GM19328 (cell line): ENCODE results near the gene GEMIN4.
"Not testable (repeated sequence)": the region's sequence is repeated elsewhere in the genome, so short reads cannot be mapped to it uniquely, and the experiment has no call there.

Experiments used
- ATAC-seq: cut with Tn5 transposase; IDR thresholded peaks from one replicate; pipeline ENCODE4 v1.9.1; 2021; ENCODE audit warnings: mild to moderate bottlenecking, moderate library complexity; ENCODE audit not compliant: unreplicated experiment

Gene GEMIN4

DNA sequence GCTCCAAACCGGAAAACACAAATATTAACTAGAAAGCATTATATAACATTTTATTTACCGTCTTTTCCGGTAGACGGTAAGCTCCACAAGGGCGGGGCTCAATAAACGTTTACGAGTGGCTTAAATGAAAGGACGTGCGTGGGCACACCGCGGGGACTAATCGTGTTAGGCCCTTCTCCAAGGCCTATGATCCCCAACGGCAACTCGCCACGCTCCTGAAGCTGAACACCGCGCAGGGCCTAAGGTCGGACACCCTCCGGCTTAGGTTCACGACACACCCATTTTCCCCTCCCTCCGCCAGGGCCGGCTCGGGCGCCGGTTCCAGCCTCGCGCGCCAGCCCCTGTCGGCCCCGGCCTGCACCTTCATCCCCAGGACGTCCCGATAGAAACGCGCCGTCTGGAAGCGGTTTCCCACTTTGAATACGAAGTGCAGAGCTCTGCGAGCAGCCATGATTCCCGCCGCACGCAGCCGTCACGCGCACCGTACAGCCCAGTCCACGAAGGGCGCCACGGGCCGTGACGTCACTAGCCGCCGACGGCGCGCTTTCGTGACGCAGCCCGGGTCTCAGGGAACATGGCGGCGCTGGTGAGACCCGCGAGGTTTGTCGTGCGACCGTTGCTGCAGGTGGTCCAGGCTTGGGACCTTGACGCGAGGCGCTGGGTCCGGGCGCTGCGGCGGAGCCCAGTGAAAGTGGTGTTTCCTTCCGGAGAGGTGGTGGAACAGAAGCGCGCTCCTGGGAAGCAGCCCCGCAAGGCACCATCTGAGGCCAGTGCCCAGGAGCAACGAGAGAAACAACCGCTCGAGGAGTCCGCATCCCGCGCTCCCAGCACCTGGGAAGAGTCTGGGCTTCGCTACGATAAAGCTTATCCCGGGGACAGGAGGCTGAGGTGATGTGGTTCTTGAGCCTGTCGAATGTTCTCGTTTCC is 30.0 kb upstream of the GEMIN4 start, which contains the start of the genes GLOD4 and MRM3:
Gene GLOD4, minus strand, starts transcription at position 476 of the 927 bp plus-strand sequence. Its CDS starts 25 bp downstream, at position 451.
Gene MRM3, plus strand, starts transcription at position 549 of the 927 bp plus-strand sequence. Its CDS starts 26 bp downstream, at position 575.
- peak; percentile 87 for ATAC-seq

DNA sequence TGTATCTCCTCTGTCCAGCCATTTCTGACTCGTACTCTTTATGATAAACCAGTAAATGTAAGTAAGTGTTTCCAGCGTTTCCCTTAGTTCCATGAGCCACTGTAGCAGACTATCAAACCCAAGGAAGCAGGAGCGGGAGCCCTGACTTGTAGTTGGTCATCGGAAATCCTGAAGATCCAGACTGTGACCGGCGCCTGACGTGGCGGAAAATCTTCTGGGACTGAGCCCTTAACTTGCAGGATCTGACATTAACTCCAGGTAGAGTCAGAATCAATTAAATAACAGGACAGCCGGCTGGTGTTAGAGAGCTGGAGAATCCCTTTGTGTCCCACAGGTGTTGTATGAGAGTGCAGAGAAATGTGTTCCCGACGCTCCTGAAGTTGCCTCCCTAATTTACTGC is 26.0 kb upstream of the GEMIN4 start:
- no peak for ATAC-seq

DNA sequence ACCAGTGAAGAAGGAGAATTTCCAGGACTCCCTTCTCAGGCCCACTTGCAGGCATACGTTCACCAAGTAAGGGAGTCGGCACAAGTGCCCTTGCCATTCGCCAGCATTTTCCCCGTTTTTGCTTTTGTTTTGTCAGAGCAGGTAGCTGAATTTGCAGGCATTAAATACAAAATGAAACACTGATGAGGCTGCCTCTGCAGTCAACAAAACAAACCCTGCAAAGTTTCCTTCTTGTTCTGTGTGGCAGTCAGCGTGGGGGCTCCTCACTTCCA is 22.2 kb upstream of the GEMIN4 start:
- no peak for ATAC-seq

DNA sequence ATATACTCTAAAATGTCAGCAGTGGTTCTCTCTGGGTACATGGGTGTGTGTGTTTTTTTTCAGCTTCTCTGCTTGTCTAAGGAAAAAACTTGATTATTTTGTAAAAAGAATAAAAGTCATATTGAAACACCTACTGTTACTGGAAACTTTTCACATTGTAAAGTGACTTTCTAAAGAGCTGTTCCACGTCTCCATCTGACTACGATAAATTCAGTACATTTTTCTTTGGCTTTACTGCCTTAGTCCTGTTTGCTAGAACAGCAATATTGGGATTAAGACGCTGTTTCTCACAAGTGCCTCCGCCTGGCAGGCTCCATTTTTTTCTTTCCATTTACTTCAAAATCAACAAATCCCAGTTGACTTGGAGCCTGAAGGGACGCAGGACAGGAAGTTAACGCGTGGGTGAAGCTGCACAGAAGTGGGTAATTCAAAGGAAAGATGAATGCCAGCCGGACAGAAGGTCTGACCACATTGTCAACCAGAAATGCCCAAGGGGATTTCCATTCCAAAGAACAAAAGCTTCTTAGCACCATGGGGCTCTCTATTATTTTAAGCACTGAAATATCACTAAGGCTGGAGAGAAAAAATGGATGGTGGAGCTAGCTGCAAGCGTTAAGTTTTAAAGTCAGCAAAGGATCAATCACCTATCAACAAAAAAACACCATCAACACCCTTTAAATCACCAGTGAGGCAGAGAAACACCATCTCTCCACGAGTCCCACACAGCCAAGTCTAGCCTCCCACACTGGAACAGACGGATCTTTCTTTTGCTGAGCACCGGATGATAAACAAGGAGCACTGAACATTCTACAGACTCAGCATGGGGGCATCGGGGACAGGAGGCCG is 21.6 kb upstream of the GEMIN4 start:
- no peak for ATAC-seq

DNA sequence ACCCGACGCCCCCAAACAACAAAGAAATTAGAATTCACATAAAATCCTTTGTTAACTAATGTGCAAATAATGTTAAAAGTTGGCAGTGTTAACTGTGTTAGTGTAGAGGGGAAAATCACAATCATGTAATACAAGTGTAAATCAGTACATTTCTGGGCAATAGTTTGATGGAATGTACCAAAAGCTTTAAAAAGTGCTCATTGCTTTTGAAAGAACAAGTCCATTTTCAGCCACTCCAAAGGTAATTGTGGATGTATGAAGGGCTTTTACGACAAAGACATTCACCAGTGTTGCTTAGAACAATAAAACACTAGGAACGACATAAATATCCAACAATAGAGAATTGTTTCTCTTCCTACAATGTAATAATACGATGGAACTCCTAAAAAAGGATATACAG is 21.0 kb upstream of the GEMIN4 start:
- no peak for ATAC-seq

DNA sequence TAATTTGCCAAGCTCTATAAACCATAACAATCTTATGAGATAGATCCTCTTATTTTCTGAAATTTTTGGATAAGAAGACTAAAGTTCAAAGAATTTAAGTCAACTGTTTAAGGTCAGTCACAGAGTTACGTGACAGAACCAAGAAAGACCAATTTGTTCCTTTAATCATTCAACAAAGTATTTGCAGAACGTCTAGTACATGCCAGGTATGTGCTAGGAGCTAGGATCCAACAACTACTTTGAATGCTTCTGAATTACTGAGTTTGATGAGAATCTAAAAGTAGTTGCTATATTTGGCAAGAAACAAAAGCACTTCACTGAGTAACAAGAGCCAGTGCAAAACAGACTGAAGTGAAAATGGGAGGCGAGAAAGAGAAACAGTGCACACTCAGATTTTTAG is 15.0 kb upstream of the GEMIN4 start:
- no peak for ATAC-seq

DNA sequence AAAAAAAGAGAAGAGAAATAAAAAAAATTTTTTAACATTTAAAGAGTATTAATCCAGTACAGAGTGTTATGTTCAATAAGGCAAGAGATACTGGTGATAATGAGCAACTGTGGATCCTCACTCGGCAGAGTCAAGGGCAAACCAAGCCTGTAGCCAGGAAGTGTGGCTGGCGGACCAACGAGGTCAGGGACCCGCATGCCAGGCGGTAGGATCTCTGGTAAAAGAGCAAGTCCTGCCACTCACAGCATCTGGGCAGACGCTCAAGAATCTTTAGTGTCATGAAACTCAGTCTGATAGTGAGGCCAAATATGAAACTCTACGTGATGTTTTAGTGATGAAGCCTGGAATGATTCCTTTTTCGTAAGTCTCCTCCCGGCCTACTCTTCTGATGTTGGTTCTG is 8.3 kb upstream of the GEMIN4 start:
- no peak for ATAC-seq

DNA sequence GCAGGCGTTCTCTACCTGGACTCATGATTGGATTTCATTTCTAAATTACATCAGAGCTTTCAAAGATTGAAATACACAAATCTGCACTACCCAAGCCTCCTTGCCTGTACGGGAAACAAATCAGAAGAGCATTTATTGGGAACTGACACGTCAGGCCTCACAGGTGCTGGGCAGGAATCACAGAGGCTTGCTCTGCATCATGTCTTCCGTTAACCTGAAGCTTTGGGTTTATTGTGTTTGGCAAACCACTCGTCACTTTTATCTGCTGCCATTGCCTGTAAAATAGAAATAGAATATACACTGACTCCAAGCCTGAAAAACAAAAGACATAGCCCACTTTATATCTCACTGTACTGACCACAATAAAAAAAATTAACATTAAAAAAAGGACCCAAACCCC is 7.9 kb upstream of the GEMIN4 start:
- ATAC-seq: no peak

DNA sequence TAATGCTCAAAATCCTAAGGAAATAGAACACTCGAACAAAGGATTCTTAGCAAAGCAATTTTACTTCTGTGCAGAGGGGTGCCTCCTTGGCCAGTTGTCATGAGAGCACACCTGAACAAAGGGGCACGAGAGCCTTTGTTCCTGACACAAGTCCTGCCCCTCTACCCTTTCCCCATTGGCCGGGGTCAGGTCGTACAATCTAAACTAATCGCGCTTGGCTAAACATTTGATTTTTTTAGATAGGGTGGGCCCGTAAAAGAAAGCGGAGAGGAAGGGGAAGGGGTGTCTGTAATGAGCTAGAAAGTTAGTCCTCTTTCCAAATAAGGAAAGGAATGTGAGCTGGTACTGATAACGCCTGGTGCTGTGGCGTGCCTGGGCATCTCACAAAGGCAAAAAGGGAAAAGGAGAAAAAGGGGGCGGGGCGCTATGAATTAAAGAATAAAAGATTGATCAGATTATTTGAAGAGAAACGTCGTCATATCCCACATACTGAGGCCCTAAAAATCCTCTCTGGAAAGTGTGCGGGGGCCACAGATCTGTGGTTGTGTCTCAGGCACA is 4.0 kb upstream of the GEMIN4 start:
- ATAC-seq: not testable (repeated sequence)

DNA sequence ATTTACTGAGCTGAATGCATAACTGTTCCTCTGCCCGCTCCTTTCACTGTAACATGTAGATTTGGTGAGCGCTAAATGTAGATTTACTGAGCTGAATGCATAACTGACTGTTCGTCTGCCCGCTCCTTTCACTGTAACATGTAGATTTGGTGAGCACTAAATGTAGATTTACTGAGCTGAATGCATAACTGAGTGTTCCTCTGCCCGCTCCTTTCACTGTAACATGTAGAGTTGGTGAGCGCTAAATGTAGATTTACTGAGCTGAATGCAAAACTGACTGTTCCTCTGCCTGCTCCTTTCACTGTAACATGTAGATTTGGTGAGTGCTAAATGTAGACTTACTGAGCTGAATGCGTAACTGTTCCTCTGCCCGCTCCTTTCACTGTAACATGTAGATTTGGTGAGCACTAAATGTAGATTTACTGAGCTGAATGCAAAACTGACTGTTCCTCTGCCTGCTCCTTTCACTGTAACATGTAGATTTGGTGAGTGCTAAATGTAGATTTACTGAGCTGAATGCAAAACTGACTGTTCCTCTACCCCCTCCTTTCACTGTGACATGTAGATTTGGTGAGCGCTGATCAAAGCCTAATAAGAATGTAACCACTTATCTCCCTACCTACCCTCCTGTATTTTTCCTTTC is 3.4 kb upstream of the GEMIN4 start:
- not testable (repeated sequence) for ATAC-seq

DNA sequence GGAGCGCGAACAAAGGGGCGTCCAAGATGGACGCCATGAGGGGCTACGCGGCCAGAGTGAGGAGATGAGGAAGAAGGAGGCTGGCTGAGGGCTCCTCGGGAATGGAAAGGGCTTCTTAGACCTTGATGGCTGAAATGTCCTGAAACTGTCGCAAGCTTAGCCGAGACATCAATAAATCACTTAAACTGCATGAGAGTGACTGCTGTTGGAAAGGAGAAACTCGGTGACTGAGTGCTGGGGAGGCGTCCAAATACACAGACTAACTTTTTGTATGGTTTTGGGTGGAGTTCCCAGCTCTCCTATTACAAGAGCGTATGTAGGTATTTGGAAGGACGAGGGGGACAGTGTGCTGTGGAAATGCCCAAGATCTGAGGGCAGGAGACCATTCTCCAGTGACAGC is 1.4 kb upstream of the GEMIN4 start:
- no peak for ATAC-seq

DNA sequence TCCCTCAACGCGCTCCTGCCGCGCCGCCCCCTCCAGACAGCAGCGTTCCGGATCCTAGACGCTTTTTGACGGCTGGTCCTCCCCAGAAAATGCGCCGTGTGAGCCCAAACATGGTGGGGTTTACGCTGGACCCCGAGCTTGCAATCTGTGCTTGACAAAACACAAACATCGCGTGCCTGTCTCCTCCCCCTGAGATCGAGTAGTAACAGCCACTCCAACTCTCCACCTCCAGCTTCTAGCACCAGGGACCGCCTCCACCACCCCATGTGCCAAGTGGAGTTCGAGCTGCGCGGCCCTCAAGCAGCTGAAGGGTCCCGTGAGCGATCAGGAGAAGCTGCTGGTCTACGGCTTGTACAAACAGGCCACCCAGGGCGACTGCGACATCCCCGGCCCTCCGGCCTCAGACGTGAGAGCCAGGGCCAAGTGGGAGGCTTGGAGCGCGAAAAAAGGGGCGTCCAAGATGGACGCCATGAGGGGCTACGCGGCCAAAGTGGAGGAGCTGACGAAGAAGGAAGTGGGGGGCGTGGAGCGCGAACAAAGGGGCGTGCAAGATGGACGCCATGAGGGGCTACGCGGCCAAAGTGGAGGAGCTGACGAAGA is 656 bp upstream of the GEMIN4 start:
- ATAC-seq: no peak

DNA sequence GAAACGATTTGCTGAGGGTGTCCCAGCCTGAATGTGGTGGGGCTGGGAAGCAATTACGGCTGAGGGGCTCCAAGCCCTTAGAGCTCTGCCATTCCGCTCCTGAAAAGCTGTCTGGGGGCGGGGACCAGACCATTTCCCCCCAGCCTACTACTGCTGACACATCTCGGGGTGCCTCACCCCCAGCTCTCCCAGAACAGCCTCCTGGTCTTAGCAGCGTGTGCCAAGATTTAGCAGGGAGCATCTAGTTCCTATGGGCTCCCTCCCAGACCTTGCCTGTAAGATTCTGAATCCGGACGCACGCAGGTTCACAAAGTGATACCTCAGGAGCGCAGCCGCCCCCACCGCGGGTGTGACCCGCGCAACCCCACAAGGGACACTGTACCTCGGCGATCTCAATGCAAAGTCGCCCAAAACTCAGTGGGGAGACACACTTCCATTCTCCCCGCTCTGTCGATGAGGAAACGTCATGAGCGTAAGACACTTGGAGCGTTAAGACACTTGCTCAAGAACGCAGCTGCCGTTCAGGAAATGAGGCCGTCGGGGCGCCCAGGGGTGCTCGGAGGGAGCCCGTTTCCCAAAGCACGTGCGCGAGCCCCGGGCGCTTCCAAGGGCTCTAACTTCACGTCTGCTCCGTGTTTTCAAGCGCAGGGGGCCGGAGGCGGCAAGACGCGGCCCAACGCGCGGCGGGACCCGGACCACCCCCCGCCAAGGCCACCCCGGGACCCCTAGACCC is 629 bp downstream of the GEMIN4 start:
- ATAC-seq: peak; percentile 23

DNA sequence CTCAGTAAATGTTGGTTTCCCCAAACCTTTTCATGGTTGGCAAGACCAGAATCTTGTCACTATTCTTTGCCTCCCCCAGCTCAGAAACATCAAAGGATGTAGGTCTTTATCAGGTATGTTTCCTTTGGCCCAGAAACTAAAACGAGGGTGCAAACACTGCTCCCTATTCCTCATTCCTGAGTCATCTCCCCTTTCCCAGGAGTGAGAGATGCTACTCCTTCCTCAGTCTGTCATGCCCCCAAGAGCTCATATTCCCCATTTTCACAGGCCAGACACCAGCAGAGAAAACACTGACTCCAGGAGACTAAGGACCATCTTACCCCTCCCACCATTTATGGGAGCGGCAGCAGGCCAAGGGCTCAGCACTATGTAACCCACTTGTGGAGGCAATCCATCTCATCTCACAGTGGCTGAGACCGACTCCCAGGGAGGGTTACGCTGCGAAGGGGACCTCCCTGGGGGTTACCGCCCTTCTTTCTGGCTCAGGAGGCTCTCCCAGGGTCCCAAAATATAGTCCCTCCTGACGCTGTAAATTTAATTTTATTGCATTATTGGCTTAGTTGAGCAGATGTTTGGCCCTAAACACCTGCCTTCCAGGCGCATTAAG is 1.5 kb downstream of the GEMIN4 start:
- no peak for ATAC-seq

DNA sequence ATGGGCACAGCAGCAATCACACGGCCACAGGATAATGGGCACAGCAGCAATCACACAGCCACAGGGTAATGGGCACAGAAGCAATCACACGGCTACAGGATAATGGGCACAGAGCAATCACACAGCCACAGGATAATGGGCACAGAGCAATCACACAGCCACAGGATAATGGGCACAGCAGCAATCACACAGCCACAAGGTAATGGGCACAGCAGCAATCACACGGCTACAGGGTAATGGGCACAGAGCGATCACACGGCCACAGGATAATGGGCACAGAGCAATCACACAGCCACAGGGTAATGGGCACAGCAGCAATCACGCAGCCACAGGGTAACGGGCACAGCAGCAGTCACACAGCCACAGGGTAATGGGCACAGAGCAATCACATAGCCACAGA is 2.7 kb downstream of the GEMIN4 start:
- ATAC-seq: not testable (repeated sequence)

DNA sequence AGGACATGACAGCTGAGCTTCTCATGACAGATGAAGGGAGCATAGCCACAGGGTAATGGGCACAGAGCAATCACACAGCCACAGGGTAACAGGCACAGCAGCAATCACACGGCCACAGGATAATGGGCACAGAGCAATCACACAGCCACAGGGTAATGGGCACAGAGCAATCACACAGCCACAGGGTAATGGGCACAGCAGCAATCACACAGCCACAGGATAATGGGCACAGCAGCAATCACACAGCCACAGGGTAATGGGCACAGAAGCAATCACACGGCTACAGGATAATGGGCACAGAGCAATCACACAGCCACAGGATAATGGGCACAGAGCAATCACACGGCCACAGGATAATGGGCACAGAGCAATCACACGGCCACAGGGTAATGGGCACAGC is 3.5 kb downstream of the GEMIN4 start:
- not testable (repeated sequence) for ATAC-seq

DNA sequence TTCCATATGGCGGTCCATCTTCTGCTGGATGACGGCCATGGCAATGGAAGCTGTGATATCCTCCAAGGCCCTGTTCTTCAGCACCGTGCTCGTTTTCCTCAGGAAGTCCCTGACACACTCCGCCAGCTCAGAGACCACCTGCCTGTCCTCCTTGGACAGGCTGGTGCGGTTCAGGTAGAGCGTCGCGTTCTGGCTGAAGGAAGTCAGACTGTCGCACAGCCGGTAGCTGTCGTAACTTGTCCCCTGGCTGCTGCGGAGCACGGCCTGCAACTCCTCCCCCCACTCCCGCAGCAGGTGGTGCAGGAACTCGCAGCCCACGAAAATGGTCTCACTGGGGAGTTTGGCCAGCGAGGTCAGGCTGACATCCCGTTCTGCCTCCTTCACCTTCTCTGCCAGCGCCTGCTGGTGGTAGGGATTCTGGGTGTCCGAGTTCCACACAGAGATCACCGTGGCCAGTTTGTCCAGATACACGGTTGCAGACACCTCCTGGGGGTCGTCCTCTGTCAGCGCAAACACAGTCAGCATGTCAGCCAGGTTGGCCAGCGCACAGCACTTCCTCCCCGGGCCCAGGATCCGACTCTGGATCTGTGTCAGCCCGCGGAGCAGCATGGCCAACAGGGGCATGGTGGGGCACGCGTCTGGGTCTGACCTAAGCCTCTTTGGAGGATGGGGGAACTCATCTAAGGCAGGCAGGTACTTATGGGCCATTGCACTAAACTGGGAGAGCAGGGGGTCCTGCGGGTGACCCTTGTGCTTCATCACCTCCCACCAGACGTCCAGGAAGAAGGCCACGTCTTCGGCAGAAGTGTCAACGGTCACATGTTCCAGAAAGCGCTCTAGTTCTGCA is 5.1 kb downstream of the GEMIN4 start:
- ATAC-seq: no peak

DNA sequence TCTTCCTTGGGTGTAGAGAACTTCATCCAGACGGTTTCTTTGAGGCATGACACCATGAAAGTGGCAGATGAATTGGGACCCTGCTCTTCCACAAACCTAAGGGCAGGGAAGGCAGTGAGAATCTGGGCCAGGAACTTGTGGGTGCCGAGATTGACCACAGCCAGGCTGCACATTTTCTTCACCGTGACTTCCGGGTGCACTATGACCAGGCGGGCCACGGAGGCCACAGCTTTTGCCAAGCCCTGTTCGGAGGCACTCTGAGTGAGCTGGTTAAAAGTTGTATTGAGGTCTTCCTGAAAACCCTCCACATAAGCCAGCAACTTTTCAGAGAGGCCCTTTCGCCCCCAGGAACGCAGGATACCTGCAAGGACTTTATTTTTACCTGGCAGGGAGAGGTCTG is 5.9 kb downstream of the GEMIN4 start:
- no peak for ATAC-seq

DNA sequence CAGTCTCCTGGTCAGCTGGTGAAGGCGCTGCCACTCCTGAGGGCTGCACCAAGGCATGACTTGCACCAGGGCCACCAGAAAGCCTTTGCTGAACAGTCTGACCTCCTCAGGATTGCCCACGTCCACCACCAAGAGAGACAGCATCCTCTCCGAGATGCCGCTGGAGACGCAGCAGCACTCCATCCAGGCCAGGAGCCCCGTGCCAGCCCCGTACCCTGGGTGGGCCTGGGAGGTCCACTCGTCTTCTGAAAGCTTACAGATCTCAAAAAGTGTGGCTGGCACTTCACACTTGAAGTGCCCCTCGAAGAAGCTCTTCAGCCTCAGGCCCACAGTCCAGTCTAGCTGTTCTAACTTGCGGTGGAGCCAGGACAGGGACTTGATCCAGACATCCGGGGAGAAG is 6.7 kb downstream of the GEMIN4 start:
- no peak for ATAC-seq
